SK-N-SH (cell line): ENCODE measurements around the gene NDUFV2. TPM values are rescaled to one million over a fixed set of nuclear protein-coding genes. Genes with fewer than 3 reads are reported as not detected.

Experiments used
- CTCF ChIA-PET: fragments of 300-600, 350-600 bp; formaldehyde crosslinking; extraction: SDS; loops from one replicate; lab custom pipeline; 2021; lab: Yijun Ruan, JAX
- POLR2A ChIA-PET: fragments of 350-600 bp; sonication (Branson Sonifier 250); formaldehyde crosslinking; extraction: SDS; loops from one replicate; lab custom pipeline; 2020; ENCODE audit warnings: antibody characterized with exemption, inconsistent platforms; lab: Yijun Ruan, JAX
- DNase-seq: peaks from one replicate; pipeline ENCODE4 v3.0.0; 2012
- H2AFZ ChIP-seq: fragments of 200-600 bp; sonication (generic); 2 replicates; pipeline ENCODE4 v1.8.1; 2016; ENCODE audit warnings: antibody characterized with exemption, mild to moderate bottlenecking, low read depth
- H3F3A ChIP-seq: fragments of 200-600 bp; sonication (generic); replicated peaks from 2 replicates; pipeline ENCODE3; 2016; ENCODE audit warnings: antibody characterized with exemption, mild to moderate bottlenecking; ENCODE audit not compliant: insufficient read depth
- H3K27ac ChIP-seq, 2 experiments: fragments of 200-500 bp in 1 of 2; fragments of 200-600 bp in 1 of 2; sonication (Bioruptor generic) in 1 of 2; sonication (generic), shearing (Covaris generic) in 1 of 2; 2 replicates each; pipeline versions ENCODE4 v1.5.1 to v1.6.1; 2014 to 2016; ENCODE audit warnings: low read depth in 2 of 2, inconsistent platforms in 1 of 2, low read length in 1 of 2, mild to moderate bottlenecking in 1 of 2, mixed read lengths in 1 of 2
- H3K27me3 ChIP-seq: fragments of 200-600 bp; sonication (generic), shearing (Covaris generic); 2 replicates; pipeline ENCODE4 v1.6.1; 2016; ENCODE audit warnings: mixed run types; ENCODE audit not compliant: insufficient read depth
- H3K36me3 ChIP-seq, 2 experiments: fragments of 200-500 bp in 1 of 2; fragments of 200-600 bp in 1 of 2; sonication (Bioruptor generic) in 1 of 2; sonication (generic) in 1 of 2; replicated peaks in 1 of 2; 2 replicates each; pipeline versions ENCODE3 to v1.5.1; 2014 to 2016; ENCODE audit warnings: low read length in 1 of 2, mild to moderate bottlenecking in 1 of 2; ENCODE audit not compliant: insufficient read depth in 2 of 2, control insufficient read depth in 1 of 2
- H3K4me1 ChIP-seq, 2 experiments: fragments of 200-500 bp in 1 of 2; fragments of 200-600 bp in 1 of 2; sonication (Bioruptor generic) in 1 of 2; sonication (generic), shearing (Covaris generic) in 1 of 2; 2 replicates each; pipeline versions ENCODE4 v1.5.1 to v1.6.1; 2014 to 2016; ENCODE audit warnings: low read depth in 1 of 2, low read length in 1 of 2, mixed run types in 1 of 2; ENCODE audit not compliant: insufficient read depth in 2 of 2, control insufficient read depth in 1 of 2
- H3K4me2 ChIP-seq: fragments of 200-600 bp; sonication (generic), shearing (Covaris generic); 2 replicates; pipeline ENCODE4 v1.6.1; 2017; ENCODE audit warnings: mixed run types
- H3K4me3 ChIP-seq, 2 experiments: fragments of 200-500 bp in 1 of 2; fragments of 200-600 bp in 1 of 2; sonication (Bioruptor generic) in 1 of 2; sonication (generic), shearing (Covaris generic) in 1 of 2; 2 replicates each; pipeline versions ENCODE4 v1.5.1 to v1.8.1; 2014 to 2016; ENCODE audit warnings: low read depth in 2 of 2, inconsistent platforms in 1 of 2, low read length in 1 of 2, mild to moderate bottlenecking in 1 of 2, mixed read lengths in 1 of 2, moderate library complexity in 1 of 2
- H3K79me2 ChIP-seq: fragments of 200-600 bp; sonication (generic); 2 replicates; pipeline ENCODE4 v1.8.1; 2017; ENCODE audit warnings: mild to moderate bottlenecking; ENCODE audit not compliant: insufficient read depth
- H3K9ac ChIP-seq: fragments of 200-600 bp; sonication (generic); 2 replicates; pipeline ENCODE4 v1.6.1; 2017; ENCODE audit warnings: mixed run types
- H3K9me2 ChIP-seq: fragments of 200-600 bp; sonication (generic); 2 replicates; pipeline ENCODE4 v1.6.1; 2017; ENCODE audit warnings: mixed run types
- H3K9me3 ChIP-seq: fragments of 200-600 bp; sonication (generic); 2 replicates; pipeline ENCODE4 v1.6.1; 2017; ENCODE audit warnings: mixed run types, mild to moderate bottlenecking, moderate library complexity
- H4K20me1 ChIP-seq: fragments of 200-600 bp; sonication (generic); 2 replicates; pipeline ENCODE4 v1.6.1; 2017; ENCODE audit warnings: mild to moderate bottlenecking, mixed run types; ENCODE audit not compliant: insufficient read depth
- CHD2 ChIP-seq: fragments of 150-350 bp; IDR thresholded peaks from 2 replicates; pipeline ENCODE4 v1.6.1; 2018; ENCODE audit warnings: low read length; ENCODE audit not compliant: partially characterized antibody
- CTCF ChIP-seq: fragments of 200-600 bp; sonication (generic); IDR thresholded peaks from 2 replicates; pipeline ENCODE4 v1.6.1; 2017; ENCODE audit warnings: antibody characterized with exemption, mild to moderate bottlenecking, moderate library complexity
- ELF1 ChIP-seq: IDR thresholded peaks from 2 replicates; pipeline ENCODE4 v1.4.0; 2012
- EP300 ChIP-seq, 2 experiments: IDR thresholded peaks; 2 replicates each; pipeline versions ENCODE4 v1.4.0 to v1.6.1; 2012; ENCODE audit warnings: borderline replicate concordance in 1 of 2, low read depth in 1 of 2, low read length in 1 of 2
- EZH2phosphoT487 ChIP-seq: fragments of 200-600 bp; sonication (generic); IDR thresholded peaks from 2 replicates; pipeline ENCODE4 v1.6.1; 2017; ENCODE audit warnings: low read depth, mixed run types, mild to moderate bottlenecking, antibody characterized with exemption, moderate library complexity, borderline replicate concordance
- FOXM1 ChIP-seq: IDR thresholded peaks from 2 replicates; pipeline ENCODE4 v1.4.0; 2012; ENCODE audit warnings: low read depth, mild to moderate bottlenecking
- GATA2 ChIP-seq: sonication (generic); formaldehyde crosslinking; IDR thresholded peaks from 2 replicates; pipeline ENCODE4 v1.5.0; 2020; ENCODE audit warnings: mild to moderate bottlenecking, missing genetic modification reagents
- IRF3 ChIP-seq: fragments of 150-350 bp; IDR thresholded peaks from 2 replicates; pipeline ENCODE4 v1.6.1; 2016; ENCODE audit warnings: mild to moderate bottlenecking, low read depth, low read length
- NFIC ChIP-seq: IDR thresholded peaks from 2 replicates; pipeline ENCODE4 v1.4.0; 2012; ENCODE audit warnings: borderline replicate concordance
- PBX3 ChIP-seq: IDR thresholded peaks from 2 replicates; pipeline ENCODE4; 2012
- POLR2AphosphoS5 ChIP-seq: IDR thresholded peaks from 2 replicates; pipeline ENCODE4 v1.6.1; 2012; ENCODE audit warnings: low read depth, low read length
- RAD21 ChIP-seq: IDR thresholded peaks from 2 replicates; pipeline ENCODE4 v1.6.1; 2012; ENCODE audit warnings: mild to moderate bottlenecking, low read length
- RCOR1 ChIP-seq: fragments of 150-350 bp; IDR thresholded peaks from 2 replicates; pipeline ENCODE4 v1.6.1; 2017; ENCODE audit warnings: antibody characterized with exemption, low read length
- RXRA ChIP-seq: IDR thresholded peaks from 2 replicates; pipeline ENCODE4 v1.4.0; 2012; ENCODE audit warnings: low read depth, mild to moderate bottlenecking, borderline replicate concordance
- SIN3A ChIP-seq: IDR thresholded peaks from 2 replicates; pipeline ENCODE4 v1.6.1; 2012; ENCODE audit warnings: low read depth, mild to moderate bottlenecking, low read length, moderate library complexity, borderline replicate concordance
- SMC3 ChIP-seq: IDR thresholded peaks from 2 replicates; pipeline ENCODE4 v1.6.1; 2012; ENCODE audit warnings: low read depth, low read length, improper control_type of control experiment
- TCF12 ChIP-seq: IDR thresholded peaks from 2 replicates; pipeline ENCODE4 v1.4.0; 2012
- TEAD4 ChIP-seq: IDR thresholded peaks from 2 replicates; pipeline ENCODE4 v1.4.0; 2012; ENCODE audit warnings: mild to moderate bottlenecking, borderline replicate concordance; ENCODE audit not compliant: insufficient read depth
- USF1 ChIP-seq: IDR thresholded peaks from 2 replicates; pipeline ENCODE4 v1.4.0; 2012; ENCODE audit warnings: low read depth, borderline replicate concordance
- USF2 ChIP-seq: fragments of 150-350 bp; IDR thresholded peaks from 2 replicates; pipeline ENCODE4 v1.6.1; 2017; ENCODE audit warnings: antibody characterized with exemption, low read length, low read depth, borderline replicate concordance
- WGBS: methylation state at CpG from one replicate; pipeline ENCODE4 v1.1.6; 2017; ENCODE audit warnings: low lambda C conversion rate; 5-methylcytosine and 5-hydroxymethylcytosine counted together
- polyA plus RNA-seq, 3 experiments: library from polyadenylated mRNA; depleted of rRNA; stranded (reverse); fragments of >200 nt; gene quantifications; 2 replicates each; pipeline ENCODE4 v1.2.3, GENCODE V29; 2012

Gene NDUFV2
- polyA plus RNA-seq, 1 of the 3 experiments (the other 2 are of a cell fraction), result 101 TPM

GRCh38 chr18:9062418-9062751 lies 40.1 kb upstream of the NDUFV2 start:
- no peaks in the 10 kb centered on the region for H3K9me3 ChIP-seq
- no peaks in the 10 kb centered on the region for H3K79me2 ChIP-seq
- ChIA-PET POLR2A (no interaction called here), CTCF (interaction anchor here (4.2 kb wide), 1 partner anchor 11 kb away, joined by 21 read pairs; no protein-coding TSS in a partner anchor)
- H3K4me2 ChIP-seq, result no peak overlapping the region
- H3K4me1 ChIP-seq, result peaks cover 0 to 3% of the 10 kb centered on the region in 2 experiments; a peak in 1 of 4 replicates
- H3K27ac ChIP-seq, result no peak overlapping the region
- H4K20me1 ChIP-seq, result no peaks in the 10 kb centered on the region
- H3K36me3 ChIP-seq, result no peaks in the 10 kb centered on the region
- H3F3A ChIP-seq, result no peaks in the 10 kb centered on the region
- no peak overlapping the region for H3K9ac ChIP-seq
- no peak overlapping the region for H3K4me3 ChIP-seq
- no peak overlapping the region for H2AFZ ChIP-seq
- TF ChIP-seq SMC3 (no peak), IRF3 (no peak), CHD2 (no peak), FOXM1 (no peak), TCF12 (no peak)
- H3K27me3 ChIP-seq, result no peaks in the 10 kb centered on the region
- no peak for DNase-seq
- H3K9me2 ChIP-seq, result no peaks in the 10 kb centered on the region
- WGBS, result 91% methylated on average over 2 of the region's 2 CpGs

- H3K27me3 ChIP-seq, result no peaks in the 10 kb centered on the region
- no peak overlapping the region for H3K9ac ChIP-seq
- ChIA-PET CTCF (interaction anchor here (0.9 to 4.2 kb wide), 4 partner anchors 8 to 268 kb away, joined by 3 to 21 read pairs (median 3); partner anchors contain the start of gene TWSG1), POLR2A (interaction anchor here (0.5 to 0.6 kb wide), 2 partner anchors 127 to 408 kb away, joined by 3 to 4 read pairs; no protein-coding TSS in a partner anchor)
- TF ChIP-seq EP300 (IDR thresholded peaks at IDR 0.05; ENCODE audit: borderline replicate concordance in 1 of 2, low read depth in 1 of 2, low read length in 1 of 2) (no peak), USF2 (no peak), ELF1 (no peak), RAD21 (no peak), USF1 (no peak), TCF12 (no peak), NFIC (no peak), TEAD4 (no peak), IRF3 (no peak), CHD2 (no peak), CTCF (no peak), GATA2 (CRISPR knock-in tag) (no peak), SMC3 (no peak), PBX3 (no peak), EZH2phosphoT487 (no peak), RXRA (no peak), RCOR1 (no peak), SIN3A (no peak), FOXM1 (no peak), POLR2AphosphoS5 (no peak)
- no peaks in the 10 kb centered on the region; a peak in 1 of 4 replicates for H3K4me1 ChIP-seq
- H4K20me1 ChIP-seq, result no peaks in the 10 kb centered on the region
- H3K4me2 ChIP-seq, result no peak overlapping the region
- WGBS, result 76% methylated on average over 5 of the region's 5 CpGs
- no peaks in the 10 kb centered on the region for H3K9me2 ChIP-seq
- H3F3A ChIP-seq, result no peaks in the 10 kb centered on the region
- H3K27ac ChIP-seq, result no peak overlapping the region
- H3K4me3 ChIP-seq, result no peak overlapping the region
- no peak overlapping the region for H2AFZ ChIP-seq
- no peaks in the 10 kb centered on the region for H3K36me3 ChIP-seq
- no peaks in the 10 kb centered on the region for H3K79me2 ChIP-seq
- no peaks in the 10 kb centered on the region for H3K9me3 ChIP-seq
- DNase-seq, result no peak
Observed at GRCh38 chr18:9065864-9066263, 36.6 kb upstream of the NDUFV2 start.
